Stomach smooth muscle (tissue), 2 donors: ENCODE data around the gene BANP.
"Not testable (repeated sequence)": the region's sequence is repeated elsewhere in the genome, so short reads cannot be mapped to it uniquely, and the experiment has no call there.

ENCODE experiments used
- H3K27ac ChIP-seq: one replicate; pipeline ENCODE4 v1.7.0; 2013; ENCODE audit warnings: mild to moderate bottlenecking, low read length, inconsistent platforms
- H3K27me3 ChIP-seq, 2 donors: one replicate each; pipeline ENCODE4 v1.7.0; 2013; ENCODE audit warnings: low read length in 2 of 2; ENCODE audit not compliant: insufficient read depth in 2 of 2, control insufficient read depth in 1 of 2
- H3K36me3 ChIP-seq, 2 donors: one replicate each; pipeline ENCODE4 v1.7.0; 2013; ENCODE audit warnings: low read length in 2 of 2; ENCODE audit not compliant: control insufficient read depth in 2 of 2, insufficient read depth in 2 of 2
- H3K4me1 ChIP-seq: one replicate; pipeline ENCODE4 v1.7.0; 2013; ENCODE audit warnings: low read length; ENCODE audit not compliant: control insufficient read depth, insufficient read depth
- H3K4me3 ChIP-seq, 2 donors: one replicate each; pipeline ENCODE4 v1.7.0; 2013; ENCODE audit warnings: low read length in 2 of 2
- H3K9ac ChIP-seq, 2 donors: one replicate each; pipeline ENCODE4 v1.7.0; 2013; ENCODE audit warnings: low read length in 2 of 2, mild to moderate bottlenecking in 1 of 2
- H3K9me3 ChIP-seq, 2 donors: one replicate each; pipeline ENCODE4 v1.7.0; 2013; ENCODE audit warnings: low read length in 2 of 2; ENCODE audit not compliant: control insufficient read depth in 2 of 2
- donor health status: healthy.
- donor health status: Pancreatic carcinoma.

BANP gene

DNA sequence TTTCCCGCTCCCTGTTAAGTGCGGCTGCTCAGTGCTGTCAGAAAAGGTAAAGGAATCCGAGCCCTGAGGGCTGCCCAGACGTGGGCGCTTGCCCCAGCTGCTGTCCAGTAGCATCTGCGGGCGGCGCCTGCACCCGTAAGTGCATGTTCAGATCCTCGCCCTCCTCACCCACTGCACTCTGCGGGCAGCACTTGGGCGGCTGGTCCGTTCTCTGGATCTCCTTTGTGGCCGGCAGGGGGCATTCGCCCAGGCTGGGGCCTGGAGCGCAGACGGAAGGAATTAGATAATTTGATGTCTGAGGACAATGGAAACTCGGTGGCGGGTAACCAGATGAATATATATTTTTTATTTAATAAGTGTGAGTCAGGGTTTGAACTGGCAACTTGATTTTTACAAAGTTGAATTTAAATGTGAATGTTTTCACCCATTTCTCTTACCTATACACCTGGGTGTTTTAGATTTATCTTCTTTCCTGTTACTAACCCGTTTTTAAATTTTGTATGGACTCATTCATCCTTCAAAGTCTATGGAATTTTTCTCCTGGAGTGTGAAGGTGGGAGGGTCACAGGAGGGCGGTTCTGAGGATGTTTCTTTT, 73.4 kb downstream of the BANP start:
- H3K4me3 ChIP-seq, H3K27me3 ChIP-seq, H3K9ac ChIP-seq, H3K4me1 ChIP-seq, H3K27ac ChIP-seq, H3K9me3 ChIP-seq, H3K36me3 ChIP-seq: not testable (repeated sequence)

- not testable (repeated sequence) for H3K4me1 ChIP-seq, H3K27me3 ChIP-seq, H3K36me3 ChIP-seq, H3K27ac ChIP-seq, H3K9me3 ChIP-seq, H3K9ac ChIP-seq, H3K4me3 ChIP-seq
Observed at GRCh38 chr16:88025086-88025492, 73.9 kb downstream of the BANP start.

DNA sequence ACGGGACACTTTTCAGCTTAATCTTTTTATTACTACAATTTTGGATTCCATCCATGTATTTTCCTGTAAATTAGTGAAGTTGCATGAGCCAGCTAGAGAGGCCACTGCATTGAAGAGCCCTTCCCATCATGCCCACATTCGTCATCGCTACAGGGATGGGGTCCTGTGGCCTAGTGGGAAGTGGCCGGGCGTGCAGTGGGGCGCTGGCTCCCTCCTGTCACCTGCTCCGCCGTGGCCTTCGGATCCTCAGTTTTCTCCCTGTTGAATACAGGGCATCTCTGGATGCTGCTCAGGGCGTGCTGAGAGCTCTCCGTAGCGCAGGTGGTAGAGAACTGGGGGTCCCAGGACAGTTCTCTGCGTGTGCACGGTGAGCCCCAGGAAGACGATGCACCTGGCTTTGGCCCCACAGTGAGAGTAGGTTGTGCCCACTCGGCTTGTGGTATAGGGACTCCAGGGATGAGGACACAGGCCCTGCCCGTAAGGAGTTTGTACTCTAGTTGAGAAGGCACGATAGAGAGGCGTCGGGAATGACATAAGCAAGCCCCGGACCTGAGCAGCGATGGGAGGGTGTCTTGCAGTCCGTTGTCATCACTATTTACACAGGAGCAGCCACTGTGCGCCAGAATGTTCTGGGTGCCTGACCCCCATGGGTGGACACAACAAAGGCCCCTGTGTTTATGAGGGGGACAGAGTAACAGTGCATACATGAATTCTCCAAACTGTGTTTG, 74.8 kb downstream of the BANP start:
- not testable (repeated sequence) for H3K36me3 ChIP-seq

GRCh38 chr16:88026964-88027938, 76.0 kb downstream of the BANP start:
- Histone ChIP-seq H3K9ac (no peak overlapping the region), H3K4me1 (peaks cover 7% of the 10 kb centered on the region), H3K4me3 (no peak overlapping the region), H3K9me3 (no peaks in the 10 kb centered on the region), H3K27me3 (no peaks in the 10 kb centered on the region), H3K27ac (no peak overlapping the region), H3K36me3 (peaks cover 0 to 2% of the 10 kb centered on the region in 2 donors)

More for the DNA sequence above, 74.8 kb downstream of the BANP start:
- not testable (repeated sequence) for H3K9me3 ChIP-seq, H3K27me3 ChIP-seq, H3K27ac ChIP-seq, H3K4me1 ChIP-seq, H3K9ac ChIP-seq, H3K4me3 ChIP-seq

GRCh38 chr16:88028177-88028930, 77.1 kb downstream of the BANP start:
- H3K4me1 ChIP-seq, H3K9me3 ChIP-seq, H3K4me3 ChIP-seq, H3K27ac ChIP-seq, H3K27me3 ChIP-seq, H3K36me3 ChIP-seq, H3K9ac ChIP-seq: not testable (repeated sequence)

DNA sequence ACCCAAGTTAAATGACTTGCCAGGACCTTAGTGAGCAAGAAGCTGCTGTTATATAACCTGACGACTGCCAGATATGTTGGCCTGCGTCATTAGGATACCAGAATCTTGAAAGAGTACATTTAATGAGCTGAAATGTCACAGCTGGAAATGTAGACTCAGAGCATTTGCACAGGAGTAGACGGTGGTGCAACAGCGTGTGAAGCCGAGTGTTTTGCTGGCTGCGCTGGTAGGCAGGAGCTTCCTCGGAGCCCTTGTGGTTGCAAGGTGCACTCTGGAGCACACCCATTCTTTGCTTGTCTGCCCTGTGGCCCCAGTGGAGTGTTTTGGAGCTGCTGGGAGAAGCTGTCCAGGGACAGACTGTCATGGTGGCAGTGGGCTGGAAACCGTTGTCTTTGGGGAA, 79.3 kb downstream of the BANP start:
- peaks cover 0 to 5% of the 10 kb centered on the region in 2 donors for H3K36me3 ChIP-seq
- peaks cover 7% of the 10 kb centered on the region for H3K4me1 ChIP-seq
- no peaks in the 10 kb centered on the region for H3K9me3 ChIP-seq
- peak overlapping the region; percentile 49 for H3K27ac ChIP-seq
- H3K4me3 ChIP-seq: peak overlapping the region; percentile 25 to 44
- no peaks in the 10 kb centered on the region for H3K27me3 ChIP-seq
- H3K9ac ChIP-seq: no peak overlapping the region

DNA sequence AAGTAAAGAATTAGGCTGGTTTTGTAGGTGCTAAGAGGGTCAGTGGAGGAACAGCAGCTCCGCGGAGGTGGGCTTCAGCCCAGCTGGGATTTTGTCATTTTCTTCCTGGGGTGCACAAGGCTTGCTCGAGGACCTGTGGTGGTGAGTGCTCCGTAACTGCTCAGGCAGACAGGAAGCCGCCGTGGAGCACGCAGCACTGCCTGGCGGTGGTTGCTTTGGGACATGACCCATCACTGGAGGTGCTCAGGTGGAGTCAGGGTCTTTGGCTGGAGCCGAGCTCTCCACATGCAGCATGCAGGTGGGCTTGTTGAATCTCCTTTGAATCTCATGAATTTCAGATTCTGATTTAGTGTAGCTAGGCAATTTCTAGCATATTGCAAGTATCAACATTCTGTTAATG, 79.7 kb downstream of the BANP start:
- not testable (repeated sequence) for H3K4me3 ChIP-seq, H3K4me1 ChIP-seq, H3K9me3 ChIP-seq, H3K27me3 ChIP-seq, H3K9ac ChIP-seq, H3K36me3 ChIP-seq
- H3K27ac ChIP-seq: peak overlapping the region; percentile 49

DNA sequence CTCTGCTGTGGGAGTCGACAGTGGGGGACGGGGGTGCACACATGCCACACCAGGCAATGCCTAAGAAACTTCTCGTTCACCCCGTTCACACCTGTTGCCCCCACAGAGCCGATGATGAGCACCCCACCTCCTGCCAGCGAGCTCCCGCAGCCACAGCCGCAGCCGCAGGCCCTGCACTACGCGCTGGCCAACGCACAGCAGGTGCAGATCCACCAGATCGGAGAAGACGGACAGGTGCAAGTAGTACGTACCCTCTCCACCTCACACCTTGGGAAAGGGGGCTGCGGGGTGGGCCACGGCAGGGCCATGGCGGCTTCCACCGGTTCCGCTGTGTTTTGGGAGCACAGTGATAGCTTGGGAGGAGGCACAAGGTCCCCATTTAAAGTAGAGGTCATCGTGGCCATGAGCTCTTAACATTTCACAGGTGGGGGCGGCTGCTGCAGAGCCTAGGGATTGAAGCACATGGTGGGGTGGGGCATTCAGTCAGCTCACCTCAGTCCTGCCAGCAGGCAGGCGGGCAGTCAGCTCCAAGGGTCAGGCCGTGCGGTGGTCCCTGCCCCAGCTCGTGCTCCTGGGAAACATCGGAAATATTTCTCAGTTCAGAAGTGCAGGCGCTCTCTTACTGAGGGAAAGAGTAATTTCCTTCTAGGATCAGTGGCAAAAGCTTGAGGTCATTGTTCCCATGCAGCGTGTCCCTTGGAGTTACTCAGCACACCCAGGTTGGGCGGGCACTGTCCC, 81.9 kb downstream of the BANP start:
- H3K4me3 ChIP-seq, H3K27ac ChIP-seq, H3K27me3 ChIP-seq, H3K9me3 ChIP-seq, H3K4me1 ChIP-seq, H3K9ac ChIP-seq: not testable (repeated sequence)
- peaks cover 0 to 12% of the 10 kb centered on the region in 2 donors for H3K36me3 ChIP-seq

DNA sequence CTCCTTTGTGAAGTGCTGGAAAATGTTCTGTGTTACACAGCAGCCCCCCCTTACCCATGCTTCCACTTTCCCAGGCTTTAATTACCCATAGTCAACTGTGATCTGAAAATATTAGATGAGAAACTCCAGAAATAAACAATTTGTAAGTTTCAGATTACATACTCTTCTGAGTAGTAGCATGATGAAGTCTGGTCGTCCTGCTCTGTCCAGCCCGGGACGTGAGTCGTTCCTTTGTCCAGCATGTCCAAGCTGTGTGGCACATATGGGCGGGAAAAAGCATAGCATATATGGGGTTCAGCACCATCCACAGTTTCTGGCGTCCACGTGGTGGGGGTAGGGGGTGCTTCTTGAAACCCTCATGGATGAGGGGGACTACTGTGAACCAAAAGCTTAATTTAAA, 83.5 kb downstream of the BANP start:
- no peaks in the 10 kb centered on the region for H3K27me3 ChIP-seq
- H3K27ac ChIP-seq: no peak overlapping the region
- H3K4me3 ChIP-seq: no peak overlapping the region
- peaks cover 0 to 12% of the 10 kb centered on the region in 2 donors for H3K36me3 ChIP-seq
- H3K9me3 ChIP-seq: no peaks in the 10 kb centered on the region
- H3K9ac ChIP-seq: no peak overlapping the region
- peaks cover 5% of the 10 kb centered on the region for H3K4me1 ChIP-seq

DNA sequence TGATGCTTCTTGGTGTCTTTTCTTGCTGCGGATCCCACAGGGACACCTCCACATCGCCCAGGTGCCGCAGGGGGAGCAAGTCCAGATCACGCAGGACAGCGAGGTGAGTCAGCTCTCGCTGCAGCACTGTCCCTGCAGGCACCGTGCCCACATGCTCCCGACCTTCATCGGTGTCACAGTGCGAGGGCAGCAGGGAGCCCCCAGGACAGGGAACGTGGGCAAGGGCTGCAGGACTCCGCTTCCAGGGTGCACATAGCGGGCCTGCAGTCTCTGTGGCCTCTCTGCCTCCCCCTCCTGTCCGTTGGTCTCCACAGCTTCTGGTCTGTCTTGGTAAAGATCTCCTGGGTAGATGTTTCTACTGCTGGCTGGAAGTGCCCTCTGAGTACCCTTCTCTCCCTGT, 84.1 kb downstream of the BANP start:
- H3K4me3 ChIP-seq: no peak overlapping the region
- no peak overlapping the region for H3K27ac ChIP-seq
- no peaks in the 10 kb centered on the region for H3K27me3 ChIP-seq
- H3K9me3 ChIP-seq: no peaks in the 10 kb centered on the region
- H3K36me3 ChIP-seq: peaks cover 0 to 12% of the 10 kb centered on the region in 2 donors
- peaks cover 4% of the 10 kb centered on the region for H3K4me1 ChIP-seq
- H3K9ac ChIP-seq: no peak overlapping the region
